Gastrocnemius medialis (tissue), 4 donors: ENCODE results near the gene PKNOX2. TPM values are rescaled to one million over a fixed set of nuclear protein-coding genes. Genes with fewer than 3 reads are reported as not detected.

ENCODE experiments used
- ATAC-seq, 2 donors: fragments of 150-250 bp; one replicate each; pipeline ENCODE4 v1.9.1; 2016
- DNase-seq, 2 donors: peaks; one replicate each; pipeline ENCODE4 v3.0.0-alpha.2; 2019
- H3K27ac ChIP-seq, 4 donors: fragments of 200-600 bp; sonication (generic); 1 replicate in 1 of 4; 2 replicates in 3 of 4; pipeline ENCODE4 v1.5.1; 2016 to 2018; ENCODE audit warnings: mild to moderate bottlenecking in 2 of 4, moderate library complexity in 1 of 4
- H3K27me3 ChIP-seq, 3 donors: fragments of 200-600 bp; sonication (generic) in 2 of 3; 1 replicate in 1 of 3; 2 replicates in 2 of 3; pipeline versions ENCODE4 v1.5.1 to v1.6.0; 2016 to 2019; ENCODE audit warnings: mild to moderate bottlenecking in 1 of 3, moderate library complexity in 1 of 3
- H3K36me3 ChIP-seq, 2 donors: fragments of 200-600 bp; sonication (generic) in 1 of 2; one replicate each; pipeline ENCODE4 v1.5.1; 2017 to 2018
- H3K4me1 ChIP-seq, 2 donors: fragments of 200-600 bp; sonication (generic) in 1 of 2; one replicate each; pipeline ENCODE4 v1.5.1; 2016 to 2017; ENCODE audit warnings: mild to moderate bottlenecking in 2 of 2
- H3K4me3 ChIP-seq, 4 donors: fragments of 200-600 bp; sonication (generic) in 3 of 4; 1 replicate in 1 of 4; 2 replicates in 3 of 4; pipeline ENCODE4 v1.5.1; 2016 to 2019; ENCODE audit warnings: mild to moderate bottlenecking in 2 of 4
- H3K9me3 ChIP-seq, 3 donors: fragments of 200-600 bp; sonication (generic) in 2 of 3; 1 replicate in 1 of 3; 2 replicates in 2 of 3; pipeline ENCODE4 v1.5.1; 2016 to 2019
- CTCF ChIP-seq, 5 experiments: fragments of 450-650 bp in 3 of 5; fragments of 200-600 bp in 2 of 5; sonication (generic) in 2 of 5; IDR thresholded peaks in 4 of 5; conservative IDR thresholded peaks in 1 of 5; 1 replicate in 4 of 5; 2 replicates in 1 of 5; pipeline ENCODE4 v1.5.1; 2016 to 2019; ENCODE audit warnings: antibody characterized with exemption in 5 of 5, mild to moderate bottlenecking in 3 of 5, moderate library complexity in 3 of 5
- POLR2A ChIP-seq, 2 donors: fragments of 450-650 bp; IDR thresholded peaks; one replicate each; pipeline ENCODE4 v1.6.1; 2017; ENCODE audit warnings: antibody characterized with exemption in 2 of 2, mild to moderate bottlenecking in 2 of 2, moderate library complexity in 2 of 2
- in situ Hi-C, 4 donors: fragments of 200-750 bp; cut with MboI; loops; one replicate each; pipeline versions ENCODE4 v1.15.0 to v1.8.0; 2017; ENCODE audit warnings: low sequenced_read_pairs in 4 of 4
- intact Hi-C: fragments of 100-400 bp; cut with DNase I; formaldehyde crosslinking; loops from one replicate; pipeline ENCODE4 v1.15.1; 2023; ENCODE audit warnings: low total_unique reads
- total RNA-seq, 4 donors: library from RNA; depleted of rRNA; stranded (reverse); fragments of >200 nt; gene quantifications; one replicate each; pipeline versions ENCODE4 v1.1.0 to v1.2.3, GENCODE V29; 2016

The PKNOX2 gene
- total RNA-seq, 4 donors from 2014 or later = 3.7 to 11.7 (median 6.0) TPM

- intact Hi-C loops (no loop called here), in situ Hi-C loops (no loop called here)
- no peaks in the 10 kb centered on the region for H3K36me3 ChIP-seq
- H3K27ac ChIP-seq = no peak overlapping the region
- TF ChIP-seq POLR2A (IDR thresholded peaks at IDR 0.05) (no peak), CTCF (IDR thresholded peaks at IDR 0.05 in 4 of 5, conservative IDR thresholded peaks at IDR 0.05 in 1 of 5) (no peak)
- ATAC-seq (no peak), DNase-seq (no peak)
- H3K27me3 ChIP-seq = no peaks in the 10 kb centered on the region
- H3K4me3 ChIP-seq = no peak overlapping the region
- H3K9me3 ChIP-seq = no peaks in the 10 kb centered on the region
- peaks cover 48 to 50% of the 10 kb centered on the region in 2 donors for H3K4me1 ChIP-seq
Measured at GRCh38 chr11:125171974-125172373, 7.4 kb downstream of the PKNOX2 start.

GRCh38 chr11:125173027-125173426 lies 8.5 kb downstream of the PKNOX2 start:
- H3K4me1 ChIP-seq = peaks cover 40 to 41% of the 10 kb centered on the region in 2 donors
- H3K27me3 ChIP-seq = no peaks in the 10 kb centered on the region
- no peak for ATAC-seq
- H3K27ac ChIP-seq = no peak overlapping the region
- in situ Hi-C loops (no loop called here), intact Hi-C loops (no loop called here)
- no peak for DNase-seq
- H3K36me3 ChIP-seq = no peaks in the 10 kb centered on the region
- no peaks in the 10 kb centered on the region for H3K9me3 ChIP-seq
- no peak overlapping the region for H3K4me3 ChIP-seq
- TF ChIP-seq POLR2A (IDR thresholded peaks at IDR 0.05) (no peak), CTCF (IDR thresholded peaks at IDR 0.05 in 4 of 5, conservative IDR thresholded peaks at IDR 0.05 in 1 of 5) (no peak)

- H3K27ac ChIP-seq = no peak overlapping the region
- no peaks in the 10 kb centered on the region for H3K36me3 ChIP-seq
- intact Hi-C loops (no loop called here), in situ Hi-C loops (no loop called here)
- DNase-seq (no peak), ATAC-seq (no peak)
- H3K9me3 ChIP-seq = no peaks in the 10 kb centered on the region
- no peaks in the 10 kb centered on the region for H3K27me3 ChIP-seq
- no peak overlapping the region for H3K4me3 ChIP-seq
- peaks cover 35% of the 10 kb centered on the region in 2 donors for H3K4me1 ChIP-seq
- TF ChIP-seq POLR2A (IDR thresholded peaks at IDR 0.05) = no peak
- TF ChIP-seq CTCF (IDR thresholded peaks at IDR 0.05 in 4 of 5, conservative IDR thresholded peaks at IDR 0.05 in 1 of 5) = no peak
Measured at GRCh38 chr11:125173556-125173955, 9.0 kb downstream of the PKNOX2 start.

- H3K36me3 ChIP-seq = no peaks in the 10 kb centered on the region
- peaks cover 30 to 32% of the 10 kb centered on the region in 2 donors for H3K4me1 ChIP-seq
- intact Hi-C loops (no loop called here), in situ Hi-C loops (no loop called here)
- ATAC-seq (no peak), DNase-seq (no peak)
- no peaks in the 10 kb centered on the region for H3K27me3 ChIP-seq
- H3K27ac ChIP-seq = no peak overlapping the region
- no peaks in the 10 kb centered on the region for H3K9me3 ChIP-seq
- no peak for TF ChIP-seq POLR2A (IDR thresholded peaks at IDR 0.05)
- no peak for TF ChIP-seq CTCF (IDR thresholded peaks at IDR 0.05 in 4 of 5, conservative IDR thresholded peaks at IDR 0.05 in 1 of 5)
- no peak overlapping the region for H3K4me3 ChIP-seq
Measured at GRCh38 chr11:125174057-125174456, 9.5 kb downstream of the PKNOX2 start.

- Histone ChIP-seq H3K27ac (no peak overlapping the region), H3K27me3 (no peaks in the 10 kb centered on the region), H3K4me1 (peaks cover 24 to 30% of the 10 kb centered on the region in 2 donors), H3K9me3 (no peaks in the 10 kb centered on the region), H3K36me3 (no peaks in the 10 kb centered on the region), H3K4me3 (no peak overlapping the region)
- intact Hi-C loops = no loop called here
- ATAC-seq (no peak), DNase-seq (no peak)
- in situ Hi-C loops = no loop called here
- TF ChIP-seq POLR2A (IDR thresholded peaks at IDR 0.05) (no peak), CTCF (IDR thresholded peaks at IDR 0.05 in 4 of 5, conservative IDR thresholded peaks at IDR 0.05 in 1 of 5) (no peak)
Measured at GRCh38 chr11:125174686-125175085, 10.1 kb downstream of the PKNOX2 start.
